Measurements from ENCODE around the gene POLE3.
"Not testable (repeated sequence)": the region's sequence is repeated elsewhere in the genome, so short reads cannot be mapped to it uniquely, and the experiment has no call there.

The POLE3 gene, protein sequence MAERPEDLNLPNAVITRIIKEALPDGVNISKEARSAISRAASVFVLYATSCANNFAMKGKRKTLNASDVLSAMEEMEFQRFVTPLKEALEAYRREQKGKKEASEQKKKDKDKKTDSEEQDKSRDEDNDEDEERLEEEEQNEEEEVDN

GRCh38 chr9:113410207-113410864 lies at the start of gene POLE3, which contains the start of gene C9orf43:
POLE3 (minus strand) TSS chr9:113410675; CDS start chr9:113410293, 382 bp downstream.
C9orf43 (plus strand) TSS chr9:113410747; CDS start chr9:113413494, 2,747 bp downstream.
- DNase-seq = peak; percentile 91

DNA sequence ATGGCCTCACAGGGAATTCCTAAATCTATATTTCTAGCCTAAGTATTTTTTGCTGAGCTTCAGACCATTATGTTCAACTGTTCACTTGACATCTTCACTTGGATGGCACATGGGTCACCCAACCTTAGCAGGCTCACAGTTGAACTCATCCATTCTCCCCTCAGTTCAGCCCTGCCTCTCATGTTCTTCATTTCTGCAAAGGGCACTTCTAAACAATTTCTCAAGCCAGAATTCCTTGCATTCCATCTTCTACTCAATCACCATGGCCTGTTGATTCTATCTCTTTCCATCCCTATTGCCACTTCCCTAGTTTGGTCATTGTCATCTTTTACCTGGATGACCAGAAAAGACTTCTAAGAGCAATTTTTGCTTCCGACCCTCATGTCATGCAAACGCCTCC lies 45.8 kb upstream of the POLE3 start:
- no peak for DNase-seq

GRCh38 chr9:113454914-113455761 lies 44.7 kb upstream of the POLE3 start:
- no peak for DNase-seq

DNA sequence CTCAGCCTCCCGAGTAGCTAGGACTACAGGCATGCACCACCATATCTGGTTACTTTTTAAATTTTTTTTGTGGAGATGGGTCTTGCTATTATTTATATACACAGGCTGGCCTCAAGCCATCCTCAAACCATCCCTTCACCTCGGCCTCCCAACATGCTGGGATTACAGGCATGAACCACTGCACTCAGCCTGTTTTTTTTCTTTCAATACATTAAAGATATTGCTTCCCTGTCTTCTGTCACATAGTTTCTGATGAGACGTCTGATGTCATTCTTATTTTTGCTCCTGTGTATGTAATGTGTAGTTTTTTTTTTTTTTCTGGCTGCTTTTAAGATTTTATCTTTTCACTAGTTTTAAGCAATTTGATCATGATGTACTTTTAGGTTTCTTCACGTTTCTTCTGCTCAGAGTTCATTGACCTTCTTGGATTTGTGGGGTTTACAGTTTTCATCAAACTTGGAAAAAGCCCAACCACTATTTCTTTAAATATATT lies 41.7 kb upstream of the POLE3 start:
- no peak for DNase-seq

- no peak for DNase-seq
Observed at GRCh38 chr9:113449376-113449775, 38.9 kb upstream of the POLE3 start.

- no peak for DNase-seq
Observed at GRCh38 chr9:113446323-113446740, 35.9 kb upstream of the POLE3 start.

DNA sequence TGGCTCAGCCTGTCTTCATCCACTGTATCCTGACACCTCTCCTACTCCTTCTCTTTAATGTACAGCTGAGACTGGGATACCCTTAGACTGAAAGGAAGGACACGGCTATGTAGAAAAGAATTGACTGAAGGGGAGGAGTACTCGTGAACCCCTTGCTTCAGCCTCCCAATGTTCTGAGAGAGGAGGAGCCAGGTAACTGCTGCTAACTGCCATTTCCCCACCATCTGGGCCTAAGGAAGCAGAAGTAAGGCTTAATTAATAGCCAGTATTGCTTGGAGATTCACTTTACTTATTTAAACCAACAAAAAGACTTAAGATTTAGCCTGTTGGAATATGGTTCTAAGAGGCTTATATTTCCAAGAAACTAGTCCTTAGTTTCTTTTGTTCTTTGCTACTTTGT lies 34.3 kb upstream of the POLE3 start:
- DNase-seq = no peak

- not testable (repeated sequence) for DNase-seq
Observed at GRCh38 chr9:113437716-113438115, 27.2 kb upstream of the POLE3 start.

DNA sequence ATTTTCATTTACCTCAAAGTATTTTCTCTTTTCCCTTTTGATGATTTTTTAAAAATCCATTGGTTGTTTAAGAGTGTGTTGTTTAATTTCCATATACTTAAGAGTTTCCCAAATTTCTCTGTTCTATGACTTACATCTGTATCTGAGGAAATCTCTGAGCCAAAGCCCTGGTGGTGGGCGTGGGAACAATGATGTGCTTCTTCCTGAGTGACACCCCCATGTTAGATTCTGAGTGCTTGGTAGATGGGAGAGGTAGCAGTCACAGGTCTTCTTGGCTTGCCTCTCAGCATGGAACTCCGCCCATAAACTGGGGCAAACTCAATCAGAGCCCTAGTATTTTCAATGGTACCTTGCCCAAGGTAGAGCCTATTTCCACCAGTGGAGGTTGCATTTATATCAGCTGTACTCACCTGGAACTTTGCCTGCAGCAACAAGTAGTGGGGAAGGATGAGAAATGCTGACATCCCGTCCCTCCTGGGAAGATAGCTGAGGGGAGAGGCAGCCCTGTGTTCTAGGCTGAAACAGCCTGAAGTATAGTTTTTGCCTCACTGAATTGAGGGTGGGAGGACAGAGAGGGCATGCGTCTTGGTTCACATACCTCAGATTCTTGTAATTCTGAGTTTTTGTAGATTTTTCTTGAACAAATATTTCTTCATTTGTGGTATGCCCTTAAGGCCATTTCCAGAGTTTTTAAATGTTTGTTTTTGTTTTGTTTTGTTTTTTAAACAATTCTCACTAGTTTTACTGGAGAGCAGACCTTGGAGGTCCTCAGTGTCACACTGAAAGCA lies 26.4 kb upstream of the POLE3 start:
- no peak for DNase-seq

DNA sequence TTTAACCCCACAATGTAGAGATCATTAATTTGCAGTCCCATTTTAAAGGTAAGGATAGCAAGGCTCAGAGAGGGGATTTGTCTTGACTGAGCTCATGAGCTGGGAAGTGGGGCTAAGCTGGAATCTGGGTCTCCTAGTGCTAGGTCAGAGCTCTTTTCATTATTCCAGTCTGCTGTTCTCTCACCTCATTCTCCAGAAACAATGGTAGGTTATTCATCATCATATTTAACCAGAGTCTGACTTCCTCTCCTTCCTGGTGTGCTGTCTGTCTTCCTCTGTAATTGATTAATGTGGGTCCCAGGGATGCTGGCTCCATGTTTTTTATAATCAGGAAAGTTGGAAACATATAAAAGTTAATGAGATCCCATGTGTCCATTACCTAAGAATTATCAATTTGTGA lies 20.7 kb upstream of the POLE3 start:
- no peak for DNase-seq

- no peak for DNase-seq
Observed at GRCh38 chr9:113428062-113428615, 17.7 kb upstream of the POLE3 start.

GRCh38 chr9:113427629-113428028 lies 17.2 kb upstream of the POLE3 start:
- DNase-seq = no peak

DNA sequence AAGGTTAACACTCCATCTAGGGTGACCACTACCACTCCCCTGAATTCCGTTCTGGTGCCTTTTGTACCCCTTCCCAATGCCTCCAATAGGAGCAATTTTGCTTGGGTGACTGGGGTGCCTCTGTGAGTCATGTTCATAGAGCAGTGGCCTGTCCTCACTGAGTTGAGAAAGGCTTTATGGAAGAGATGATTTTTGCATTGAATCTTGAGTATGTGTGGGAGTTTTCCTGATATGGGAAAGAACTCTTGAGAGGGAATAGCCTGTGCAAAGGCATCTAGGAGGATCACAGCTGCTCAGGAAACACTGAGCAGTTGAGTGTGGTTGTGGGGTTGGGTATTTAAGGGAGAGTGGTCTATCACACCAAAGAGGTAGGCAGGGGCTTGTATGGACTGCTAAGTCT lies 16.2 kb upstream of the POLE3 start:
- no peak for DNase-seq

GRCh38 chr9:113425072-113425471 lies 14.6 kb upstream of the POLE3 start:
- DNase-seq = no peak

DNA sequence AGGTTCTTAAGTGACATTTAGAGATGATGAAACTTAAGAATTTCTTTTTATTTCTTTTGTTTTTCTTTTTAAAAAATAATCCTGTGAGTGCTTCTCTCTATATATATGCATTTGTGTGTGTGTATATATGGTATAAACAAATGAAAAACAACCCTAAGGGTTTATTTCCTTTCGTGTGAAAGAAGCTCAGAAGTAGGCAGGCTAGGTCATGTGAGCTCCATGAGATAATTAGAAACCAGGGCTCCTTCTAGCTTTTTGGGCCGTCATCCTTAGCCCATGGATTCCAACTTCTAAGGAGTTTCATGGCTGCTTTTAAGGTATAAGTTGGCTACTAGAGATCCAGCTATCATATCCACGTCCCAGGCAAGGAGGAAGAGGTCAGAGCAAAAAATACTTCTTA lies 11.3 kb upstream of the POLE3 start:
- no peak for DNase-seq

DNA sequence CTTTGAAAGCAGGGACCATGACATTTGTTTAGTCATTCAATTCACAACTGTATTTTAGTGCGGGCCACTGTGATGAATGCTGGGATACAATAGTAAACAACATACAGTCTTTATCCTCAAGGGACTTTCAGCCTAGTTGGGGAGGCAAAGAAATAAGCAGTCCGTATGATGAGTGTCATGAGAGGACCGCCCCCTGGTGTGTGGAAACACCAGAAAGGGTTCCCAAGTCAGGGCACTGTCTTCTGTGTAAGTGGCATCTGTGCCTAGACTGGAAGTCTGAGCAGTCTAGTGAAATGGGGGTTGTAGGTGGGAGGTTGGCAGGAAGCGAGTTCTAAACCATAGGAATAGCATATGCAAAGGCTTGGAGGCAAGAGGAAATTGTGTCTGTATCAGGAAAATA lies 6.9 kb upstream of the POLE3 start:
- no peak for DNase-seq

DNA sequence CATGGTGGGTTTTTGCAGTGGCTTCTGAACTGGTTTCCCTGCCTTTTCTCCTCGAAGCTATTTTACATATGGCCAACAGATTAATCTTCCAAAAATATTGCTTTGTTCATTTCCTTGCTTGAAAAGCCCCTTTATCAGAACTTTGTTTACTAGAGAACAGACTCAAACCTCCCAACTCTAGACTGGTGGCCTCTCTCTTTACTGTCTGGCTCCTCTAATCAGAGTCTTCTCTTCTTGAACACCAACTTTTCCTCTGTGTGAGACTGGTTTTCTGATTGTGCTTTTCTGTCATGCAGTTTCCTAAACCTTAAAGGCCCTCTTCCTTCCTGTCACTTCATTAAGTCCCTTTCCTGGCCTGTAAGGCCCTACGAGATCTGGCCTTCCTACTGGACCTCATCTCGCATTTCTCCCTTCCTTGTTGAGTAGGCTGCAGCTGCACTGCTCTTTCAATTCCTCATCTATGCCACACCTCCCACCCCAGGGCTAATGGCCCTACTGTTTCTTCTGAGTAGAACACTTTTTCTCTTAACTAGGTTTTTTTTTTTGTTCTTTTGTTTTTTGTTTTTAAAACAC lies 5.8 kb upstream of the POLE3 start:
- DNase-seq = no peak

DNA sequence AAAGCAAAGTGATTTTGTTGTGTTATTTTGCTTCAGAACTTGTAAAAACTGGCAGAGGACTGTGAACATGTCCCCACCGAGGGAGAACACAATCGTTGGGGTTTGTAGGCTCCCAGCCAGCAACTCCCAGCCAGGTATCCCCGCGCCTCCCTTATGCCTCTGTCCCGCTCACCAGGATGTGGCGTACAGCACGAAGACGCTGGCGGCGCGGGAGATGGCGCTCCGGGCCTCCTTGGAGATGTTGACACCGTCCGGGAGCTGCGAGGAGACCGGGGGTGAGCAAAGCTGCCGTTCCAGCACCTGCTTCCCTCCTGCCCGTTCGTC lies 630 bp downstream of the POLE3 start:
- DNase-seq = no peak

GRCh38 chr9:113409481-113409880 lies 994 bp downstream of the POLE3 start:
- DNase-seq = no peak

DNA sequence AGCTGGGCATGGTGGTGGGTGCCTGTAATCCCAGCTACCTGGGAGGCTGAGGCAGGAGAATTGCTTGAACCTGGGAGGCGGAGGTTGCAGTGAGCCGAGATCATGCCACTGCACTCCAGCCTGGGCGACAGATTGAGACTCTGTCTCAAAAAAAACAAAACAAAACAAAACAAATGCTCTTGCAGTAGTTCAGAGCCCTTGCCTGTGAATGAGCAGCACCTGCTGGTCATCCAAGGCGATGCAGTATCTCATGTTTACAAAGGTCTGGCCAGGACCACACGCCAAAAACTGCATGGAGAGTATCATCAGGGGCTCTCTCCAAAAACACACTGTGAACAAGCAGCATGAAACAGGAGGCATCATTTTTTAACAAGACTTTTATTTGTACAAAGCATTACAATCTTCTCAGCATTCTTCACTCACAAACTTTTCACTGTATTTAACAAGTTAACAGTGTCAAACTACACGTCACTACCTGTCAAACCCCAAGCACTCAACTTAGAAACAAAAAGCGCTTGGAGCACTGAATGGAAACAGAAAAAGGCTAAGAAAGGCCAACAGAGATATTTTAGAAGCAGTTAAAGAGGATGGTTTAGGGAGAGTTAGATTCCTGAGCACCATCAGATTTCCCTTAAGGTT lies 3.5 kb downstream of the POLE3 start:
- DNase-seq = peak; percentile 55

GRCh38 chr9:113406353-113406752 lies 4.1 kb downstream of the POLE3 start:
- not testable (repeated sequence) for DNase-seq

- no peak for DNase-seq
Observed at GRCh38 chr9:113403646-113404045, 6.8 kb downstream of the POLE3 start.

All from activated gamma-delta T cell treated with Interleukin-2 at 50 U/mL for 16 hours (primary cell).